GM18520 (cell line): Measurements from ENCODE around the gene CAV3.
"Not testable (repeated sequence)": the region's sequence is repeated elsewhere in the genome, so short reads cannot be mapped to it uniquely, and the experiment has no call there.

Experiments
- ATAC-seq: cut with Tn5 transposase; IDR thresholded peaks from one replicate; pipeline ENCODE4 v1.9.1; 2021; ENCODE audit not compliant: unreplicated experiment

The CAV3 gene

GRCh38 chr3:8733332-8734094, at the start of gene CAV3:
CAV3 (plus strand) TSS chr3:8733802; CDS start chr3:8733877, 75 bp downstream.
- ATAC-seq = no peak

GRCh38 chr3:8684992-8685391, 48.6 kb upstream of the CAV3 start:
- not testable (repeated sequence) for ATAC-seq

GRCh38 chr3:8691295-8691694, 42.3 kb upstream of the CAV3 start:
- not testable (repeated sequence) for ATAC-seq

GRCh38 chr3:8702560-8702959, 31.0 kb upstream of the CAV3 start:
- ATAC-seq = no peak

- ATAC-seq = no peak
These were observed 28.0 kb upstream of the CAV3 start for GRCh38 chr3:8705575-8705974.

- no peak for ATAC-seq
These were observed 24.3 kb upstream of the CAV3 start for GRCh38 chr3:8709287-8709686.

GRCh38 chr3:8709801-8710507, 23.6 kb upstream of the CAV3 start:
- no peak for ATAC-seq

GRCh38 chr3:8712045-8712907, 21.3 kb upstream of the CAV3 start:
- ATAC-seq = no peak

- ATAC-seq = no peak
These were observed 20.7 kb upstream of the CAV3 start for GRCh38 chr3:8712908-8713255.

GRCh38 chr3:8713901-8714759, 19.5 kb upstream of the CAV3 start:
- ATAC-seq = no peak

GRCh38 chr3:8715757-8716156, 17.8 kb upstream of the CAV3 start:
- ATAC-seq = not testable (repeated sequence)

GRCh38 chr3:8722808-8723207, 10.8 kb upstream of the CAV3 start:
- ATAC-seq = no peak

GRCh38 chr3:8723612-8724011, 10.0 kb upstream of the CAV3 start:
- ATAC-seq = no peak

GRCh38 chr3:8724108-8724752, 9.4 kb upstream of the CAV3 start:
- ATAC-seq = no peak

GRCh38 chr3:8727605-8728512, 5.7 kb upstream of the CAV3 start:
- ATAC-seq = no peak

- no peak for ATAC-seq
These were observed 4.1 kb upstream of the CAV3 start for GRCh38 chr3:8729479-8729878.

- ATAC-seq = no peak
These were observed 2.9 kb upstream of the CAV3 start for GRCh38 chr3:8730656-8731055.

GRCh38 chr3:8732413-8732812, 1.2 kb upstream of the CAV3 start:
- no peak for ATAC-seq
